ENCODE results near the gene RNF157.

- TF ChIP-seq CTCF (IDR thresholded peaks at IDR 0.05; ENCODE audit: poor library complexity) (no peak), EZH2 (IDR thresholded peaks at IDR 0.05; ENCODE audit: borderline replicate concordance) (no peak), EZH2phosphoT487 (IDR thresholded peaks at IDR 0.05; ENCODE audit: low read depth, severe bottlenecking, unreplicated experiment) (no peak)
Measured at GRCh38 chr17:76266244-76266938, 26.1 kb upstream of the RNF157 start.

All from hepatocyte (in vitro differentiated cells).